ENCODE results near the gene ATOSB.

DNA sequence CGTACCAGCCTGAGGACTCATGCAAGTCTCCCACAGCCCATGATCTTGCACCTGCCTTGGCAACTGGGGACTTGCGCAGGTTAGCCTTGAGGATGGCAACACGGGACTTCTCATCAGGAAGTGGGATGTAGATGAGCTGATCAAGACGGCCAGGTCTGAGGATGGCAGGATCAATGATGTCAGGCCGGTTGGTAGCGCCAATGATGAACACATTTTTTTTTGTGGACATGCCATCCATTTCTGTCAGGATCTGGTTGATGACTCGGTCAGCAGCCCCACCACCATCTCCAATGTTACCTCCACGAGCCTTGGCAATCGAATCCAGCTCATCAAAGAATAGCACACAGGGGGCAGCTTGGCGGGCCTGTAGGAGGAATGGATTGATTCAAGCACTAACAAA lies 56.2 kb downstream of the ATOSB start:
- no peak for TF ChIP-seq CTCF (IDR thresholded peaks at IDR 0.05)
- no peak for TF ChIP-seq POLR2A (IDR thresholded peaks at IDR 0.05)

Measured in right lobe of liver (tissue), 4 donors.